Measurements from ENCODE around the gene ZFAND5.

DNA sequence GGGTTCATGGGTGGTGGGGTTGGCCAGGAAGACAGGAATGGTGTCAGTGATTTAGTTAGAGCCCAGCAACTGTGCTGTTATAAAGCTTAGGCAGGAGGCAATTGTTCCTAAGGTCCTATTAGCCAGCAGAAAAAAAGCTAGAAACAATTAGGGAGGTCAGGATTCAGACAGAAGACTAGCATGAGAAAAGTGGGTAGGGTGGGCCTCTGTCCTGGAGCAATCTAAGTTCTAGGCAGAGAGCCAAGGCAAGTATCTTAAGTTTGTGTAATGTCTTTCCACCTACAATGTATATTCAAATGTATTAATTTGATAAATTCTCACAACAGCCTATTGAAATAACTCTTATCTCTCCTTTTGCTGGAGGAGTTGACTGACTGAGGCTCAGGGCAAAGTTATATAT, 6.1 kb upstream of the ZFAND5 start:
- TF ChIP-seq NRF1 (conservative IDR thresholded peaks at IDR 0.05; ENCODE audit: low read depth, low read length): no peak
- TF ChIP-seq POU2F2 (IDR thresholded peaks at IDR 0.05; ENCODE audit: borderline replicate concordance, low read depth, low read length): no peak
- TF ChIP-seq, protein P1, sequence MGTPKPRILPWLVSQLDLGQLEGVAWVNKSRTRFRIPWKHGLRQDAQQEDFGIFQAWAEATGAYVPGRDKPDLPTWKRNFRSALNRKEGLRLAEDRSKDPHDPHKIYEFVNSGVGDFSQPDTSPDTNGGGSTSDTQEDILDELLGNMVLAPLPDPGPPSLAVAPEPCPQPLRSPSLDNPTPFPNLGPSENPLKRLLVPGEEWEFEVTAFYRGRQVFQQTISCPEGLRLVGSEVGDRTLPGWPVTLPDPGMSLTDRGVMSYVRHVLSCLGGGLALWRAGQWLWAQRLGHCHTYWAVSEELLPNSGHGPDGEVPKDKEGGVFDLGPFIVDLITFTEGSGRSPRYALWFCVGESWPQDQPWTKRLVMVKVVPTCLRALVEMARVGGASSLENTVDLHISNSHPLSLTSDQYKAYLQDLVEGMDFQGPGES (IDR thresholded peaks at IDR 0.05): no peak
- TF ChIP-seq POLR2AphosphoS2 (IDR thresholded peaks at IDR 0.05; ENCODE audit: low read depth, low read length): no peak
- TF ChIP-seq EP300 (IDR thresholded peaks at IDR 0.05; ENCODE audit: borderline replicate concordance in 1 of 2, control insufficient read depth in 1 of 2, low read depth in 2 of 2, low read length in 2 of 2): no peak
- no peak for TF ChIP-seq POLR2AphosphoS5 (IDR thresholded peaks at IDR 0.05; ENCODE audit: low read length)
- TF ChIP-seq, protein P2, sequence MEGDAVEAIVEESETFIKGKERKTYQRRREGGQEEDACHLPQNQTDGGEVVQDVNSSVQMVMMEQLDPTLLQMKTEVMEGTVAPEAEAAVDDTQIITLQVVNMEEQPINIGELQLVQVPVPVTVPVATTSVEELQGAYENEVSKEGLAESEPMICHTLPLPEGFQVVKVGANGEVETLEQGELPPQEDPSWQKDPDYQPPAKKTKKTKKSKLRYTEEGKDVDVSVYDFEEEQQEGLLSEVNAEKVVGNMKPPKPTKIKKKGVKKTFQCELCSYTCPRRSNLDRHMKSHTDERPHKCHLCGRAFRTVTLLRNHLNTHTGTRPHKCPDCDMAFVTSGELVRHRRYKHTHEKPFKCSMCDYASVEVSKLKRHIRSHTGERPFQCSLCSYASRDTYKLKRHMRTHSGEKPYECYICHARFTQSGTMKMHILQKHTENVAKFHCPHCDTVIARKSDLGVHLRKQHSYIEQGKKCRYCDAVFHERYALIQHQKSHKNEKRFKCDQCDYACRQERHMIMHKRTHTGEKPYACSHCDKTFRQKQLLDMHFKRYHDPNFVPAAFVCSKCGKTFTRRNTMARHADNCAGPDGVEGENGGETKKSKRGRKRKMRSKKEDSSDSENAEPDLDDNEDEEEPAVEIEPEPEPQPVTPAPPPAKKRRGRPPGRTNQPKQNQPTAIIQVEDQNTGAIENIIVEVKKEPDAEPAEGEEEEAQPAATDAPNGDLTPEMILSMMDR (IDR thresholded peaks at IDR 0.05 in 2 of 3, conservative IDR thresholded peaks at IDR 0.05 in 1 of 3; ENCODE audit: control insufficient read depth in 2 of 3, extremely low read depth in 1 of 3, insufficient read depth in 1 of 3, low read depth in 3 of 3, low read length in 3 of 3): no peak
- no peak for TF ChIP-seq HCFC1 (IDR thresholded peaks at IDR 0.05; ENCODE audit: low read length)
- no peak for TF ChIP-seq GABPA (IDR thresholded peaks at IDR 0.05; ENCODE audit: low read depth)
